ENCODE measurements around the gene EPSTI1.
"Not testable (repeated sequence)": the region's sequence is repeated elsewhere in the genome, so short reads cannot be mapped to it uniquely, and the experiment has no call there.

EPSTI1 gene

DNA sequence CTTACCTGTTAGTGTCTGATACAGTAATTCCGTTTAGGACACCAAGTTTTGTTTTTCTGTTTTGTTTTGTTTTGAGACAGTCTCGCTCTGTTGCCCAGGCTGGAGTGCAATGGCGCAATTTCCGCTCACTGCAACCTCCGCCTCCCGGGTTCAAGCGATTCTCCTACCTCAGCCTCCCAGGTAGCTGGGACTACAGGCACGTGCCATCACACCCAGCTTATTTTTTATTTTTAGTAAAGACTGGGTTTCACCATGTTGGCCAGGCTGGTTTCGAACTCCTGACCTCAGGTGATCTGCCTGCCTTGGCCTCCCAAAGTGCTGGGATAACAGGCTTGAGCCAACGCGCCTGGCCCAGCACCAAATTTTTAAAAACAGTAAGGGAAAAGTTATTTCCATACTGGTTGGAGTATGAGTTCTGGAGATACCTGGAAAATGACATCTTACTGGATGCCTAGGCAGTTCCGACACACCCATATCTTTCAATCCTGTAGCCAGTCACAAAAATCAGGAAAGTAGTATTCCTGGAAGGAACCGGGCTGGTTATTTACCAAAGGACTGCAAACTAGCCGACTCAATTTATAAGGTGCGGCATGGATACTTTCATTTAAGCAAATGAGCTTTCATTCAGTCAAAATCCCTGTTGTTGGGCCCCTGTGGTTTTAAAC, 676 bp downstream of the EPSTI1 start:
- H3K27ac ChIP-seq (ENCODE audit: low read depth, low read length) = peak overlapping the region; percentile 82
- peak overlapping the region; percentile 40 to 91 (median 87) for H3K9ac ChIP-seq (ENCODE audit: low read length in 5 of 5)
- H3K36me3 ChIP-seq (ENCODE audit: control insufficient read depth in 5 of 5, insufficient read depth in 5 of 5, low read length in 5 of 5); H3K9me3 ChIP-seq (ENCODE audit: control insufficient read depth in 5 of 5, low read length in 5 of 5); H3K27me3 ChIP-seq (ENCODE audit: control insufficient read depth in 5 of 5, insufficient read depth in 4 of 5, low read length in 5 of 5): not testable (repeated sequence)
- H3K4me1 ChIP-seq (ENCODE audit: control insufficient read depth in 5 of 5, insufficient read depth in 5 of 5, low read length in 5 of 5) = peaks cover 0 to 29% (median 20%) of the 10 kb centered on the region in 5 donors
- H3K4me3 ChIP-seq (ENCODE audit: low read depth in 1 of 5, low read length in 5 of 5) = peak overlapping the region; percentile 75 to 86 (median 80)

DNA sequence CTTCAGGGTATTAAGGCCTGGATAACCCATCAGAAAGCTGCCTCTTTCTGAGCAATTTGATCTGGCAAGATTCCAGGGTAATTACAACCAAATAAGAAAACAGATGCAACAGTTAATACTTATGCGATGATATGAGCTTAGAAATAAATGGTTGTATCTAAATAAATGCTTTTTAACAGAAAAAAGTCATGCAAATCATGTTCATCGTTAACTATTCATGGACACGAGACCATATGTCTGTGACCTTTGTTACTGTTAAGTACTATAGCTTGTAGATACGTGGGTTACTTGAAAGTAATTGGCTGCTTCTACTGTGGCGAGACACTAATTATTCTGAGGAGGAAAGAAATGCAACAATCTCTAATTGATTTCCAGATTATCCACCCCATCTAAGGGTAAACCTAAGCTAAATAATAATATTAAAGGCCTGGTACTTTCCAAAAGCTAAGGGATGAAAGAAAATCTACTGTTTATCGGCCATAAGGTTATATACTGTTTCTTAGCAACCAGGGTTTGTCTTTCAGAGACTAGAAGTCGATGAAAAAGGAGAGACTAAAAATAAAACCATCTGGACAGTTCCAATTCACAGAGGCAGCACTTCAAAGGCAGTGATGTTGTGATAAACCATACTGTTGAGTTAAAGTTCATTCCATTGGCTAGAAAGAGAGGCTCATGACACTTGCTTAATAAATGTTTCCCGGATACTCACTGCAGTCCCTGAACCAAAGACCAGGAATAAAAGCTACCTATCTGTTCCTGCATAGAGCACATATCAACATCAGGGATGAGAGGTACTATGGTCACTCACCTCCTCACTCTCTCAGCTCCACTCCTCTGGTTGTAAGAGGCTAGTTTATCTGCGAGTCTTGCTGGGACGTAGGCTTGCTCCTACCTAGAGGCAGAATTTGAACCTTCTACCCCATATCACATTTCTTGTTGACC, 1.5 kb downstream of the EPSTI1 start:
- peaks cover 0 to 36% (median 26%) of the 10 kb centered on the region in 5 donors for H3K4me1 ChIP-seq (ENCODE audit: control insufficient read depth in 5 of 5, insufficient read depth in 5 of 5, low read length in 5 of 5)
- H3K9ac ChIP-seq (ENCODE audit: low read length in 5 of 5) = no peak overlapping the region
- H3K27ac ChIP-seq (ENCODE audit: low read depth, low read length) = peak overlapping the region; percentile 82
- no peaks in the 10 kb centered on the region for H3K27me3 ChIP-seq (ENCODE audit: control insufficient read depth in 5 of 5, insufficient read depth in 4 of 5, low read length in 5 of 5)
- peak overlapping the region; percentile 75 to 86 (median 80) for H3K4me3 ChIP-seq (ENCODE audit: low read depth in 1 of 5, low read length in 5 of 5)
- H3K36me3 ChIP-seq (ENCODE audit: control insufficient read depth in 5 of 5, insufficient read depth in 5 of 5, low read length in 5 of 5) = no peaks in the 10 kb centered on the region
- no peaks in the 10 kb centered on the region for H3K9me3 ChIP-seq (ENCODE audit: control insufficient read depth in 5 of 5, low read length in 5 of 5)

DNA sequence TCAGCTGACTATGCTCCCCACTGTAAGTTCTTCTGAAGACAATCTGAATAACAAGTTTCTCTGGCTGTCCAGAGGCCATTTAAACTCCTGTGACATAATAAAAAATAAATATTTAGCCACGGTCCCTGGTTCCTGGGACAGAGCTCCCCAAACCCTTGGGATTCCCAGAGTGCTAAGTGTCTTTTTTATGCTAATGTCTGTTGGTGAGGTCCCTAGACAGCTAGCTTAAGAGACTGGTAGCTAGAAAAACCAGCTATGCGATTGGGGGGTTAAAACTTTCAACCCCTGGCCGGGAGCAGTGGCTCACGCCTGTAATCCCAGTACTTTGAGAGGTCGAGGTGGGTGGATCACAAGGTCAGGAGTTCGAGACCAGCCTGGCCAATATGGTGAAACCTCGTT, 5.9 kb downstream of the EPSTI1 start:
- Histone ChIP-seq H3K36me3 (ENCODE audit: control insufficient read depth in 5 of 5, insufficient read depth in 5 of 5, low read length in 5 of 5) (no peaks in the 10 kb centered on the region), H3K4me1 (ENCODE audit: control insufficient read depth in 5 of 5, insufficient read depth in 5 of 5, low read length in 5 of 5) (peaks cover 3 to 41% (median 35%) of the 10 kb centered on the region in 5 donors), H3K9me3 (ENCODE audit: control insufficient read depth in 5 of 5, low read length in 5 of 5) (no peaks in the 10 kb centered on the region), H3K27ac (ENCODE audit: low read depth, low read length) (peak overlapping the region; percentile 78), H3K4me3 (ENCODE audit: low read depth in 1 of 5, low read length in 5 of 5) (peak overlapping the region in 4 of 5 donors; percentile 18 to 66 (median 41)), H3K27me3 (ENCODE audit: control insufficient read depth in 5 of 5, insufficient read depth in 4 of 5, low read length in 5 of 5) (no peaks in the 10 kb centered on the region), H3K9ac (ENCODE audit: low read length in 5 of 5) (peak overlapping the region in 2 of 5 donors; percentile 41 to 49)

DNA sequence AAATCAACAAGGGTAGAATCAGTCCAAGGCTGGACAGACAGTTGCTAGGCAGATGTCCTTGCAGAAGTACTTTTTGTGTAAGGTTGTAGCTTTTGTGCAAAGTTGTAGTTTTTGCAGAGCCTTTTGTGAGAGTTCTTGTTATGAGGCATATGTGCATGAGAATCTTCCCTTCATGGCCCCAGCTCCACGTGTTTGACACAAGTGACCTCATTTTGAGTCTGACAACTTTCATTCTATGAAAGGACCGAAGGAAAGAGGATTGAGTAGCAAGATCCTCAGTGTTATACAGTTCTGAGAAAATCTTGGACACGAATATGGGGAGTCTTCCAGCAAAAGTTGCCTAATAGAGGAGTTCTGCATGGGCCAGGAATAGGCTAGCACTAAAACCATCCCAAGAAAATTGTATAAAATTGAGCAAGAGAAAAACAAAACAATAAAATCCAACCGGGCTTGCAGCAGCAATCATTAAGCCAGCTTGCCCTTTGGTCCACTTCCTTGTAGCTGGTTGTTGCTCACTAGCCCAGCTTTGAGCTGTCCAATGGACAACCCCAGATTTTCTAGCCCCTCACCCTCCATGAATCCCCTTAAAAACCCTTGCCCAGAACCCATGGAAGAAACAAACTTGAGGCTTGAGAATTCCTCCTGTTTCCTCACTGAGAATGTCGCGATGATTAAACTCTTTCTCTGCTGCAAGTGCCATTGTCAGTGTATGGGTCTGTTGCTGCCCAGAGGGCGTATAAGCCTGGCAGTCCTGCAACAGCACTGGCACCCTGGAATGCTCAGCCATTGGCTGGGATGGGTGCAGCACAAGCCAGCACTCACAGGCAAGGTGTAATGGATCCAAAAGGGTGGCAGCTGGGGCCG, 6.5 kb downstream of the EPSTI1 start:
- H3K4me1 ChIP-seq (ENCODE audit: control insufficient read depth in 5 of 5, insufficient read depth in 5 of 5, low read length in 5 of 5) = peaks cover 3 to 38% (median 30%) of the 10 kb centered on the region in 5 donors
- H3K9me3 ChIP-seq (ENCODE audit: control insufficient read depth in 5 of 5, low read length in 5 of 5) = no peaks in the 10 kb centered on the region
- no peaks in the 10 kb centered on the region for H3K36me3 ChIP-seq (ENCODE audit: control insufficient read depth in 5 of 5, insufficient read depth in 5 of 5, low read length in 5 of 5)
- peak overlapping the region in 2 of 5 donors; percentile 41 to 49 for H3K9ac ChIP-seq (ENCODE audit: low read length in 5 of 5)
- peak overlapping the region in 4 of 5 donors; percentile 18 to 66 (median 41) for H3K4me3 ChIP-seq (ENCODE audit: low read depth in 1 of 5, low read length in 5 of 5)
- peak overlapping the region; percentile 78 for H3K27ac ChIP-seq (ENCODE audit: low read depth, low read length)
- H3K27me3 ChIP-seq (ENCODE audit: control insufficient read depth in 5 of 5, insufficient read depth in 4 of 5, low read length in 5 of 5) = no peaks in the 10 kb centered on the region

DNA sequence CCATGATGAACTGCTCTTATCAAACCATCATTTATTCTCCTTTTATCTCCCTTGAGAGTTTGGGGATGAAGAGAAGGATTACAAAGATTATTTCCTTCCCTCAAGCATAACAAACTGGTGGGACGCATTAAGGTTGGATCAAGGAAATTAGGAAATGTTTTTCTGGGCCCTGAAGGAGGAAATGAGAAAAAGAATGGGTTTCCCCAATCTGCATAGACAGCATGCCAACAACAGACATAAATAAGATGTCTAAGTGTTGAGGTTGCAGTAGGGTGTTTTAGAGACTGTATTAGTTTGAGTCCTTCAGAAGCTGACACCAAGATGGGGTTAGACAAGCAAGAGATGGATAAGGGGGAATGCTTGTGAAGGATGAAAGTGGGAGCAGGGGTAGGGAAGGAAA, 7.3 kb downstream of the EPSTI1 start:
- peak overlapping the region; percentile 78 for H3K27ac ChIP-seq (ENCODE audit: low read depth, low read length)
- H3K4me3 ChIP-seq (ENCODE audit: low read depth in 1 of 5, low read length in 5 of 5) = no peak overlapping the region
- no peaks in the 10 kb centered on the region for H3K9me3 ChIP-seq (ENCODE audit: control insufficient read depth in 5 of 5, low read length in 5 of 5)
- H3K27me3 ChIP-seq (ENCODE audit: control insufficient read depth in 5 of 5, insufficient read depth in 4 of 5, low read length in 5 of 5) = no peaks in the 10 kb centered on the region
- no peaks in the 10 kb centered on the region for H3K36me3 ChIP-seq (ENCODE audit: control insufficient read depth in 5 of 5, insufficient read depth in 5 of 5, low read length in 5 of 5)
- H3K4me1 ChIP-seq (ENCODE audit: control insufficient read depth in 5 of 5, insufficient read depth in 5 of 5, low read length in 5 of 5) = peaks cover 3 to 32% (median 25%) of the 10 kb centered on the region in 5 donors
- H3K9ac ChIP-seq (ENCODE audit: low read length in 5 of 5) = no peak overlapping the region

DNA sequence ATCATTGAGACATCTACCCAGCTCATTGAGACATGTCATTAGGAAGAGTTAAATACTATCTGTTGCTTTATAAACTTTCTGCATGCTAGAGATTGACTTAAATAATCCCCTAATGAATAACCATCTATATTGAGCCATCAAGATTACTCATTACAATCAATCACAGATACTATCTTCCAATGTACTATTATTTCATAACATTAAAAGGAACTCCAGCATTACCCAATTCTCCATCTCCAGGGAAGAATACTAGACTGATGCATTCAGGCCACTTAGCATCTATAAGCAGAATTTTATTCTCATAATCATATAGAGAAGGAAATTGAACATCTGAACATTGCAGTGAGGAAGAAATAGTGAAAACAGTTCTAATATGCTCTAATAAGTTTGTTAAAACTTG, 8.0 kb downstream of the EPSTI1 start:
- Histone ChIP-seq H3K27me3 (ENCODE audit: control insufficient read depth in 5 of 5, insufficient read depth in 4 of 5, low read length in 5 of 5) (no peaks in the 10 kb centered on the region), H3K4me3 (ENCODE audit: low read depth in 1 of 5, low read length in 5 of 5) (no peak overlapping the region), H3K4me1 (ENCODE audit: control insufficient read depth in 5 of 5, insufficient read depth in 5 of 5, low read length in 5 of 5) (peaks cover 3 to 32% (median 25%) of the 10 kb centered on the region in 5 donors), H3K9ac (ENCODE audit: low read length in 5 of 5) (no peak overlapping the region), H3K27ac (ENCODE audit: low read depth, low read length) (no peak overlapping the region), H3K9me3 (ENCODE audit: control insufficient read depth in 5 of 5, low read length in 5 of 5) (no peaks in the 10 kb centered on the region), H3K36me3 (ENCODE audit: control insufficient read depth in 5 of 5, insufficient read depth in 5 of 5, low read length in 5 of 5) (no peaks in the 10 kb centered on the region)

DNA sequence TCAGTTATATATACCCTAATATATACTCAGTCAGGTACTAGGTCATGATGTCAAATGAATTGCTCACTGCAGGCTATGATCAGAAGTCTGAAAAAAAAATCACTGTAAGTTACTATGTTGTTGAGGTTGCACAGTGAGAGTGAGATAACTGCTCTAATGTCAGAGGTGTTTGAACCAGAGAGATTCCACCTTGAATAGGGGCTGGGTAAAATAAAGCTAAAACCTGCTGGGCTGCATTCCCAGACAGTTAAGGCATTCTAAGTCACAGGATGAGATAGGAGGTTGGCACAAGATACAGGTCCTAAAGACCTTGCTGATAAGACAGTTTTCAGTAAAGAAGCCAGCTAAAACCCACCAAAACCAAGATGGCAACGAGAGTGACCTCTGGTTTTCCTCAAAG, 10.2 kb downstream of the EPSTI1 start:
- Histone ChIP-seq H3K27ac (ENCODE audit: low read depth, low read length) (no peak overlapping the region), H3K9me3 (ENCODE audit: control insufficient read depth in 5 of 5, low read length in 5 of 5) (peaks cover 2 to 6% (median 3%) of the 10 kb centered on the region in 5 donors), H3K9ac (ENCODE audit: low read length in 5 of 5) (no peak overlapping the region), H3K4me1 (ENCODE audit: control insufficient read depth in 5 of 5, insufficient read depth in 5 of 5, low read length in 5 of 5) (peaks cover 3 to 32% (median 25%) of the 10 kb centered on the region in 5 donors), H3K36me3 (ENCODE audit: control insufficient read depth in 5 of 5, insufficient read depth in 5 of 5, low read length in 5 of 5) (peaks cover 0 to 3% (median 0%) of the 10 kb centered on the region in 5 donors), H3K27me3 (ENCODE audit: control insufficient read depth in 5 of 5, insufficient read depth in 4 of 5, low read length in 5 of 5) (no peaks in the 10 kb centered on the region), H3K4me3 (ENCODE audit: low read depth in 1 of 5, low read length in 5 of 5) (no peak overlapping the region)

DNA sequence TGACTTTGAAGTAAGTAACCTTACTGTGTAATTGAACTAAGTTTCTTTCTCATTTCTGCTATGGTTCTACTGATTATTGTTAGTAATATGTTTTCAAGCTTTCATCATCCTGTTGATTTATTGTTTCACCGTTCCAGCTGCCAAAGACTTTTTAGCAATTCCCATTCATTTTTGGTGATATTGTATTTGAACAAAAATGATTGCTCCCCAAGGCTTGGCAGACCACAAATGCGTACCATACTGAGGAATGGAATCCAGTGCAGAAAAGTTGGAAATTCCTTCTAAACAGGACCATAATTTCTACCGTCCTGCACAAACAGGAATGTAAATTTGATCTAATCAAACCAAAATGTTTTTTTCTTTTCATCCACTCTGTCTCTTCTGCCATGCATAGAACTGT, 10.7 kb downstream of the EPSTI1 start:
- no peak overlapping the region for H3K4me3 ChIP-seq (ENCODE audit: low read depth in 1 of 5, low read length in 5 of 5)
- H3K36me3 ChIP-seq (ENCODE audit: control insufficient read depth in 5 of 5, insufficient read depth in 5 of 5, low read length in 5 of 5) = peaks cover 0 to 3% (median 0%) of the 10 kb centered on the region in 5 donors
- H3K27ac ChIP-seq (ENCODE audit: low read depth, low read length) = no peak overlapping the region
- no peak overlapping the region for H3K9ac ChIP-seq (ENCODE audit: low read length in 5 of 5)
- H3K27me3 ChIP-seq (ENCODE audit: control insufficient read depth in 5 of 5, insufficient read depth in 4 of 5, low read length in 5 of 5) = no peaks in the 10 kb centered on the region
- peaks cover 2 to 6% (median 3%) of the 10 kb centered on the region in 5 donors for H3K9me3 ChIP-seq (ENCODE audit: control insufficient read depth in 5 of 5, low read length in 5 of 5)
- H3K4me1 ChIP-seq (ENCODE audit: control insufficient read depth in 5 of 5, insufficient read depth in 5 of 5, low read length in 5 of 5) = peaks cover 3 to 32% (median 25%) of the 10 kb centered on the region in 5 donors

DNA sequence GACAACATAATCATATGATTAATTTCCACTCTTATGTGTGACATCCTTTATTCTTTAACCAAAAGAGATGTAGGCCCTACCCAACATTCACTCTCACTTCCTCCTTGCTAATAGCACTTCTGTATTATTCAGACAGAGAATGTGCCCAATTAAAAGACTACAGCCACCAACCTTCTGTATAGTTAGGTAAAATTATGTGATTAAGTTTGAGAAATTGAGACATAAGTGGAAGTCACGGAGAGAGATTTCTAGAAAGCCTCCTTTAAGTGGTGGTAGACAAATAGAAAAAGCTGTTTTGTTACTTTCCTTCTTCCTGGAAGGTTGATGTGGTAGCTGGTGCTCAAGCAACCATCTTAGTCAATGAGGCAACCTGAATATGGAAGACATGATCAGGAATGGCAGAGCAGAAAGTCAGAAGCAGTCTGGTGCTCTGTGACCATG, 14.8 kb downstream of the EPSTI1 start:
- Histone ChIP-seq H3K36me3 (ENCODE audit: control insufficient read depth in 5 of 5, insufficient read depth in 5 of 5, low read length in 5 of 5) (peaks cover 0 to 3% (median 0%) of the 10 kb centered on the region in 5 donors), H3K4me1 (ENCODE audit: control insufficient read depth in 5 of 5, insufficient read depth in 5 of 5, low read length in 5 of 5) (peaks cover 0 to 12% (median 6%) of the 10 kb centered on the region in 5 donors), H3K27ac (ENCODE audit: low read depth, low read length) (no peak overlapping the region), H3K4me3 (ENCODE audit: low read depth in 1 of 5, low read length in 5 of 5) (no peak overlapping the region), H3K9ac (ENCODE audit: low read length in 5 of 5) (no peak overlapping the region), H3K27me3 (ENCODE audit: control insufficient read depth in 5 of 5, insufficient read depth in 4 of 5, low read length in 5 of 5) (no peaks in the 10 kb centered on the region), H3K9me3 (ENCODE audit: control insufficient read depth in 5 of 5, low read length in 5 of 5) (peaks cover 2 to 6% (median 3%) of the 10 kb centered on the region in 5 donors)
